Measurements from ENCODE around the gene TMEM138.

TMEM138 gene

GRCh38 chr11:61361741-61362541, at the start of gene TMEM138, which contains the start of gene CYB561A3:
TSS of gene TMEM138 (plus strand) at chr11:61362374. CDS start at chr11:61364391, 2,017 bp downstream.
TSS of gene CYB561A3 (minus strand) at chr11:61361882. CDS start at chr11:61356713, 5,169 bp downstream.
- peak; percentile 70 to 77 (median 71) for DNase-seq (ENCODE audit: low read depth in 3 of 3)

- DNase-seq (ENCODE audit: low read depth in 3 of 3) = no peak
Measured at GRCh38 chr11:61315260-61315659, 46.9 kb upstream of the TMEM138 start.

GRCh38 chr11:61325649-61326414, 36.3 kb upstream of the TMEM138 start:
- no peak for DNase-seq (ENCODE audit: low read depth in 3 of 3)

- no peak for DNase-seq (ENCODE audit: low read depth in 3 of 3)
Measured at GRCh38 chr11:61327669-61328071, 34.5 kb upstream of the TMEM138 start.

- no peak for DNase-seq (ENCODE audit: low read depth in 3 of 3)
Measured at GRCh38 chr11:61328351-61328750, 33.8 kb upstream of the TMEM138 start.

- no peak for DNase-seq (ENCODE audit: low read depth in 3 of 3)
Measured at GRCh38 chr11:61329871-61330270, 32.3 kb upstream of the TMEM138 start.

GRCh38 chr11:61331651-61332050, 30.5 kb upstream of the TMEM138 start:
- no peak for DNase-seq (ENCODE audit: low read depth in 3 of 3)

GRCh38 chr11:61332281-61332796, 29.8 kb upstream of the TMEM138 start:
- no peak for DNase-seq (ENCODE audit: low read depth in 3 of 3)

GRCh38 chr11:61332797-61333549, 29.2 kb upstream of the TMEM138 start, which contains the start of the genes DDB1 and TKFC:
TSS of gene DDB1 (minus strand) at chr11:61333105. CDS start at chr11:61332968, 137 bp downstream.
TSS of gene TKFC (plus strand) at chr11:61333228. CDS start at chr11:61334729, 1,501 bp downstream.
- DNase-seq (ENCODE audit: low read depth in 3 of 3) = peak; percentile 93 to 95 (median 95)

GRCh38 chr11:61333550-61334433, 28.4 kb upstream of the TMEM138 start:
- DNase-seq (ENCODE audit: low read depth in 3 of 3) = no peak

GRCh38 chr11:61334434-61335354, 27.5 kb upstream of the TMEM138 start:
- no peak for DNase-seq (ENCODE audit: low read depth in 3 of 3)

GRCh38 chr11:61335355-61335710, 26.8 kb upstream of the TMEM138 start:
- DNase-seq (ENCODE audit: low read depth in 3 of 3) = no peak

GRCh38 chr11:61336171-61336935, 25.8 kb upstream of the TMEM138 start:
- DNase-seq (ENCODE audit: low read depth in 3 of 3) = peak; percentile 59 to 68 (median 63)

GRCh38 chr11:61337706-61338470, 24.3 kb upstream of the TMEM138 start:
- DNase-seq (ENCODE audit: low read depth in 3 of 3) = no peak

GRCh38 chr11:61338783-61339489, 23.2 kb upstream of the TMEM138 start:
- DNase-seq (ENCODE audit: low read depth in 3 of 3) = no peak

GRCh38 chr11:61339490-61339878, 22.7 kb upstream of the TMEM138 start:
- DNase-seq (ENCODE audit: low read depth in 3 of 3) = no peak

- no peak for DNase-seq (ENCODE audit: low read depth in 3 of 3)
Measured at GRCh38 chr11:61340979-61341378, 21.2 kb upstream of the TMEM138 start.
